Esophagus muscularis mucosa (tissue), 4 donors: ENCODE results near the gene F12. TPM values are rescaled to one million over a fixed set of nuclear protein-coding genes. Genes with fewer than 3 reads are reported as not detected.
A peak's percentile ranks its signal among the peaks of the same experiment; 100 is the strongest.

Source experiments
- DNase-seq: peaks from one replicate; pipeline ENCODE4 v3.0.0-alpha.2; 2017; ENCODE audit errors: extremely low spot score
- H3K27ac ChIP-seq, 4 donors: fragments of 200-600 bp; sonication (generic); replicated peaks in 1 of 4; 1 replicate in 3 of 4; 2 replicates in 1 of 4; pipeline ENCODE4 v1.5.1; 2016 to 2019; ENCODE audit warnings: mild to moderate bottlenecking in 1 of 4
- H3K27me3 ChIP-seq, 4 donors: fragments of 200-600 bp; sonication (generic); one replicate each; pipeline versions ENCODE4 v1.5.1 to v1.6.0; 2016 to 2019
- H3K36me3 ChIP-seq, 4 donors: fragments of 200-600 bp; sonication (generic); one replicate each; pipeline ENCODE4 v1.5.1; 2016 to 2019
- H3K4me1 ChIP-seq, 4 donors: fragments of 200-600 bp; sonication (generic); one replicate each; pipeline ENCODE4 v1.5.1; 2016 to 2019
- H3K4me3 ChIP-seq, 4 donors: fragments of 200-600 bp; sonication (generic); 1 replicate in 2 of 4; 2 replicates in 2 of 4; pipeline ENCODE4 v1.5.1; 2016 to 2019; ENCODE audit warnings: mild to moderate bottlenecking in 4 of 4, moderate library complexity in 1 of 4
- H3K9me3 ChIP-seq, 4 donors: fragments of 200-600 bp; sonication (generic); 1 replicate in 3 of 4; 2 replicates in 1 of 4; pipeline ENCODE4 v1.5.1; 2016 to 2019
- CTCF ChIP-seq, 3 experiments: fragments of 200-600 bp in 2 of 3; fragments of 450-650 bp in 1 of 3; sonication (generic) in 2 of 3; IDR thresholded peaks; one replicate each; pipeline ENCODE4 v1.5.1; 2017 to 2019; ENCODE audit warnings: antibody characterized with exemption in 3 of 3, mild to moderate bottlenecking in 2 of 3, moderate library complexity in 1 of 3
- EP300 ChIP-seq: sonication (generic); formaldehyde crosslinking; IDR thresholded peaks from one replicate; pipeline ENCODE4 v1.6.1; 2017; ENCODE audit warnings: antibody characterized with exemption
- POLR2A ChIP-seq: fragments of 450-650 bp; IDR thresholded peaks from one replicate; pipeline ENCODE4 v1.6.1; 2017; ENCODE audit warnings: antibody characterized with exemption, moderate library complexity, mild to moderate bottlenecking, low read depth
- POLR2AphosphoS5 ChIP-seq, 2 donors: sonication (generic); formaldehyde crosslinking; IDR thresholded peaks; one replicate each; pipeline ENCODE4 v1.6.1; 2017; ENCODE audit warnings: antibody characterized with exemption in 2 of 2
- WGBS: methylation state at CpG from one replicate; pipeline ENCODE4 v1.1.5; 2018; 5-methylcytosine and 5-hydroxymethylcytosine counted together
- intact Hi-C: fragments of 100-400 bp; cut with DNase I; formaldehyde crosslinking; loops from one replicate; pipeline ENCODE4 v1.15.1; 2023
- total RNA-seq, 4 donors: library from RNA; depleted of rRNA; stranded (reverse); fragments of >200 nt; gene quantifications; one replicate each; pipeline versions ENCODE4 v1.1.0 to v1.2.1, GENCODE V29; 2016

F12 gene
- total RNA-seq, result under 1 TPM in 1 of 4 donors, not detected in 3; 0.17 TPM

GRCh38 chr5:177409043-177409801 lies at the start of gene F12:
Gene F12, minus strand, starts transcription at chr5:177409564. Its CDS starts 37 bp downstream, at chr5:177409527.
- H3K27me3 ChIP-seq, result peaks cover 0 to 20% (median under 1%) of the 10 kb centered on the region in 4 donors
- H3K27ac ChIP-seq, result no peak within 1 kb of the TSS
- whole genome bisulfite sequencing, result 85% methylated on average over 6 of the region's 9 CpGs
- peaks cover 8 to 10% (median 8%) of the 10 kb centered on the region in 4 donors for H3K4me1 ChIP-seq
- H3K9me3 ChIP-seq, result no peaks in the 10 kb centered on the region
- DNase-seq, result no peak
- TF ChIP-seq CTCF (IDR thresholded peaks at IDR 0.05) (no peak), EP300 (no peak), POLR2A (no peak), POLR2AphosphoS5 (IDR thresholded peaks at IDR 0.05) (no peak)
- no peaks in the 10 kb centered on the region for H3K36me3 ChIP-seq
- intact Hi-C loops, result no loop called here
- H3K4me3 ChIP-seq, result no peak within 1 kb of the TSS

DNA sequence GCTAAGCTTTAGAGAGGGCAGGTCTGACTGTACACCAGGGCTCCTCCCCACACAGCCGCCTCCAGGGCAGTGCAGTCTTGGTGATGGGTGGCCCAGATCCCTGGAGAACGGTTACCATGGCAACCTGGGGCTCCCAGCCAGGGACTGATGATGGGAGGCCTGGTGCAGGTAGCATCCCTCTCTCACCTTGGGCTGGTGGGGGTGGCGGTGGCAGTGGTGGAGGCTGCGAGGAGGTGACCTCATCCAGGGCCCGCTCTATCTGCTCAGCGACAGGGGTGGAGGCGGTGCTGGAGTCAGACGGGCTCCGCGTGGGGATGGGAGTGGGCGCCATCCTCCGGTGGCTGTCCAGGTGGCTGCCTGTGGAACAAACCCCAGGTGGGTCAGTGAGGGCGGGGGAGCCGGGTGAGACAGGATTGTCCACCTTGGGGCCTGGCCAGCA lies 49.6 kb upstream of the F12 start:
- Histone ChIP-seq H3K4me1 (peaks cover 32 to 51% (median 44%) of the 10 kb centered on the region in 4 donors), H3K4me3 (no peak overlapping the region), H3K27me3 (no peaks in the 10 kb centered on the region), H3K36me3 (peaks cover 0 to 51% (median 39%) of the 10 kb centered on the region in 4 donors), H3K27ac (no peak overlapping the region), H3K9me3 (no peaks in the 10 kb centered on the region)
- DNase-seq, result no peak
- 80% methylated on average over 12 of the region's 14 CpGs for WGBS
- intact Hi-C loops, result loop anchor here (10.0 kb wide), 1 partner anchor 144 kb away; the partner anchor contains the start of gene MXD3
- TF ChIP-seq POLR2A (no peak), CTCF (IDR thresholded peaks at IDR 0.05) (no peak), POLR2AphosphoS5 (IDR thresholded peaks at IDR 0.05) (no peak), EP300 (no peak)

DNA sequence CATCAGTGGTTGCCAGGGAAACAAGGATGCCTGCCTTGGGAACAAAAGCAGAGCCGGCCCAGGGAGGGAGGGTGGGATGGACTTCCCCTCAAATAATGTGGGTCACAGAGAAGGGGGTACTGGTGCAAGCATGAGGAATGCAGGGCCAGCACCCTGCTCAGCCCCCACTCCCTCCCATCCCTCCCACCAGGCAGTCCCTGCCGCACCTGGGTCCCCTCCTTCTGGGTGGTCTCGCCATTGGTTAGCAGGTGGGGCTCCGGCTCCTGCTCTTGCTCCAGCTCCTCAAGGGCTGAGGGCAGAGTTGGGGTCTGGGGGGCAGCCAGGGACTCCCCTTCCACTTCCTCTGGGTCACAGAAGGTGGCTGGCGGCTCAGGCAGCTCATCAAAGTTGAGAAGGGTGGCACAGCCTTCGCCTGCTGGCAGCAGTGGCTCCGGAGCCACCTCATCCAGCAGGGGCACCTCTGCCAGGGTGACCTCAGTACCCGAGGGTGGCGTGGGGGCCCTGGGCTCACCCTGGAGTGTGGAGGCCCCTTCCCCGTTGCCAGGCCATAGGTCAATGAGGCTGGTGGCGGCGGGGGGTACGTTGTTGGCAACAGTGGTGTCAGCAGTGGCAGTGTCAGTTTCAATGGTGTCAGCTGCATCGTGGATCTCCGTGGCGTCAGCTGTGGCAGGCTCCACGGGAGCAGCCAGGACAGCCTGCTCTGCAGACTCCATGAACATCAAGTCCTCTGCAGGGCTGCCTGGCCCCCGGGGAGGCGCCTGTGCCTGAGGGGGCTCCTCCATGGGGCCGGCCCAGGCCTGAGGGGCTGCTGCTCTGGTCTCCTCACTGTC lies 48.7 kb upstream of the F12 start:
- DNase-seq, result no peak
- Histone ChIP-seq H3K36me3 (peaks cover 0 to 44% (median 37%) of the 10 kb centered on the region in 4 donors), H3K9me3 (no peaks in the 10 kb centered on the region), H3K4me3 (no peak overlapping the region), H3K27ac (peak overlapping the region in 3 of 4 donors; percentile 69 to 83 (median 76)), H3K4me1 (peaks cover 36 to 58% (median 48%) of the 10 kb centered on the region in 4 donors), H3K27me3 (peaks cover 0 to 5% (median 0%) of the 10 kb centered on the region in 4 donors)
- 74% methylated on average over 18 of the region's 20 CpGs for WGBS
- TF ChIP-seq EP300 (no peak), POLR2AphosphoS5 (IDR thresholded peaks at IDR 0.05) (no peak), CTCF (IDR thresholded peaks at IDR 0.05) (no peak), POLR2A (no peak)
- intact Hi-C loops, result loop anchor here (10.0 kb wide), 1 partner anchor 143 kb away; the partner anchor contains the start of gene MXD3

- H3K36me3 ChIP-seq, result peaks cover 0 to 40% (median 35%) of the 10 kb centered on the region in 4 donors
- H3K27ac ChIP-seq, result peak overlapping the region; percentile 69 to 83 (median 73)
- intact Hi-C loops, result loop anchor here (10.0 kb wide), 1 partner anchor 142 kb away; the partner anchor contains the start of gene MXD3
- H3K27me3 ChIP-seq, result peaks cover 0 to 11% (median 0%) of the 10 kb centered on the region in 4 donors
- DNase-seq, result no peak
- TF ChIP-seq POLR2AphosphoS5 (IDR thresholded peaks at IDR 0.05), result peak; percentile 21 to 44
- TF ChIP-seq EP300, result no peak
- TF ChIP-seq CTCF (IDR thresholded peaks at IDR 0.05), result peak; percentile 31 to 68 (median 34)
- no peak for TF ChIP-seq POLR2A
- peaks cover 33 to 58% (median 47%) of the 10 kb centered on the region in 4 donors for H3K4me1 ChIP-seq
- WGBS, result 51% methylated on average over 22 of the region's 24 CpGs
- no peaks in the 10 kb centered on the region for H3K9me3 ChIP-seq
- no peak overlapping the region for H3K4me3 ChIP-seq
Observed at GRCh38 chr5:177456976-177457851, 47.9 kb upstream of the F12 start.
